ENCODE results near the gene TTLL9.

Gene TTLL9

DNA sequence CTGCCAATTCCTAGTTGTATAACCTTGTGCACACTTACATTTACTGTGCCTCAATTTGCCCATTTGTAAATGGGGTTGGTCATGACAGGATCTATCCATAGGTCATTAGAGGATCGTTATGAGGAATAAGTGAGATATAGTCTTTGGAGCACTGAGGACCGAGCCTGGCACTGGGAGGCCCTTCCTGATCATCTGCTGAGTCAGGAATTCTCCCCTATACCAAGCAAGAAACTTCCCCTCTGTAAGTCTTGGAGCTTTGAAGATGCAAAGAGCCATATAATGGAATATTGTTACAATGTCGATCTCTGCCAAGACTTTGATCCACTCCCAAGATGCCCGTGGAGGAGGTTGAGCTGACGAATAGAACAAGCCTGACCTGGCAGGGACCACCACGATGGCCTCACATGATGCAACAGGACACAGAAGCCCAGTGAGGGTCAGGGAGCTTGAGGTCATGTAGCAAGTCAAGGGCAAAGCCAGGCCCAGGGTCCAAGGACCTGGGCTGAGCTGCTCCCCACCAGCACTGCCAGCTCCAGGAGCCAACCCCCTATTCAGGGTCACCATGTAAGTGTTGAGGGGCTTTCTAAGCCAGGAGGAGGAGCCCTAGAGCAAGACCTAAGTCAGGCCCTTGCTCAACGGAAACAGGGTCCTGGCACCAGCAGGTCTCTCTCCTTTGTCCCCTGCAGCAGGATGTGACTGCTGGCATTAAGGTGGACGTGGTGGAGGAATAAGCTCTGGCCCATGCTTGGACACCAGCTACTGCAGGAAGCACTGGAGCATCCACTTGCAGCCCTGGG is 64.7 kb downstream of the TTLL9 start:
- H3K4me3 ChIP-seq (ENCODE audit: low read depth, low read length) = no peak overlapping the region
- DNase-seq (ENCODE audit: low read depth) = no peak
- TF ChIP-seq, protein P1, sequence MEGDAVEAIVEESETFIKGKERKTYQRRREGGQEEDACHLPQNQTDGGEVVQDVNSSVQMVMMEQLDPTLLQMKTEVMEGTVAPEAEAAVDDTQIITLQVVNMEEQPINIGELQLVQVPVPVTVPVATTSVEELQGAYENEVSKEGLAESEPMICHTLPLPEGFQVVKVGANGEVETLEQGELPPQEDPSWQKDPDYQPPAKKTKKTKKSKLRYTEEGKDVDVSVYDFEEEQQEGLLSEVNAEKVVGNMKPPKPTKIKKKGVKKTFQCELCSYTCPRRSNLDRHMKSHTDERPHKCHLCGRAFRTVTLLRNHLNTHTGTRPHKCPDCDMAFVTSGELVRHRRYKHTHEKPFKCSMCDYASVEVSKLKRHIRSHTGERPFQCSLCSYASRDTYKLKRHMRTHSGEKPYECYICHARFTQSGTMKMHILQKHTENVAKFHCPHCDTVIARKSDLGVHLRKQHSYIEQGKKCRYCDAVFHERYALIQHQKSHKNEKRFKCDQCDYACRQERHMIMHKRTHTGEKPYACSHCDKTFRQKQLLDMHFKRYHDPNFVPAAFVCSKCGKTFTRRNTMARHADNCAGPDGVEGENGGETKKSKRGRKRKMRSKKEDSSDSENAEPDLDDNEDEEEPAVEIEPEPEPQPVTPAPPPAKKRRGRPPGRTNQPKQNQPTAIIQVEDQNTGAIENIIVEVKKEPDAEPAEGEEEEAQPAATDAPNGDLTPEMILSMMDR (IDR thresholded peaks at IDR 0.05; ENCODE audit: low read depth, low read length, missing control alignments) = peak; percentile 21

DNA sequence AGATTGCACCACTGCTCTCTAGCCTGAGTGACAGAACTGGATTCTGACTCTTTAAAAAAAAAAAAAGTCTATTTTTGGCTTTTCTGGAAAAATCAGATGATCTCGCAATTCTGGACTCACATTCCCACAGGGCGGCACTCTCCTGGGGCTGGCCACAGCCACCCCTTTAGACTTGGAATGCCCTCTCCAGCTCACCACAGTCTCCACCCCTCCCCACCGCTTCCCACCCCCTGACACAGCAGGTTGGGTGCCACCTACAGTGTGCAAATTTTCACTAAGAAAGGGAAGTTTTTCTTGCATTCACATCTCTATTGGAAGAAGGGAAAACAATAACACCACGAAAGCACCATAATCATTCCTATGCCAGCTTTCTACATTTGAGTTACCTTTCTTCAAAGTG is 66.0 kb downstream of the TTLL9 start:
- DNase-seq (ENCODE audit: low read depth) = no peak
- TF ChIP-seq, protein P1 (IDR thresholded peaks at IDR 0.05; ENCODE audit: low read depth, low read length, missing control alignments) = no peak
- no peak overlapping the region for H3K4me3 ChIP-seq (ENCODE audit: low read depth, low read length)

DNA sequence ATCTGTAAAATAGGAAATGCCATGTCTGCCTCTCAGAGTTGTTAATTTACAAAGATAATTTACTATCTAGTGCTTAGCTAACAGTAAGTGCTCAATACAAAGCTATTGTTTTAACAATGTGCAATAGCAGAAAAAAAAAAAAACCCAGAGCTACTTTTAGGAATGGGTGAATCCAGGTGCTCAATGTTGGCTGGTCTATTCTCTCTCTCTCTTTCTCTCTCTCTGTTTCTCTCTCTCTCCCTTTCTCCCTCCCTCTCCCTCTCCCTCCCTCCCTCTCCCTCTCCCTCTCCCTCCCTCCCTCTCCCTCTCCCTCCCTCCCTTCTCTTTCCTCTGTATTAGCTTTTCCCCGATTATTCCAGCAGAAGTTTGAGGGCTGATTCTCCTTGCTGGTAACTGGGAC is 67.4 kb downstream of the TTLL9 start:
- no peak overlapping the region for H3K4me3 ChIP-seq (ENCODE audit: low read depth, low read length)
- no peak for DNase-seq (ENCODE audit: low read depth)
- TF ChIP-seq, protein P1 (IDR thresholded peaks at IDR 0.05; ENCODE audit: low read depth, low read length, missing control alignments) = no peak

DNA sequence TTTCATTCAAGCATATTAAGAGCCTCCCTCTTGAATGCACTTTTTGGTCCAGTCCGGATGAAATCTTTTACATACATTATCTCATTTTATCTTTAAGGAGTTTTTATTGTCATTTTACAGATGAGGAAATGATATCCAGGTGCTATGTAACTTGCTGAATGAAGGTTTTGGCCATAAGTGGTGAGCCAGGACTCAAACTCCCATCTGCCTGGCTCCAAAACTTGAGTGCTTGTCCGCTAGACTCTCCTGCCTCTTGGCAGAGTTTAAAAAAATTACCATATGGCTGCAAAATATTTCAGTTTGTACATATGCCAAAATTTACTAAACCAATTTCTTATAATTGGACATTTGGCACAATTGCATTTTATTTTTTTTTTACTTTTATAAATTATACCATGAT is 69.2 kb downstream of the TTLL9 start:
- TF ChIP-seq, protein P1 (IDR thresholded peaks at IDR 0.05; ENCODE audit: low read depth, low read length, missing control alignments) = no peak
- DNase-seq (ENCODE audit: low read depth) = no peak

DNA sequence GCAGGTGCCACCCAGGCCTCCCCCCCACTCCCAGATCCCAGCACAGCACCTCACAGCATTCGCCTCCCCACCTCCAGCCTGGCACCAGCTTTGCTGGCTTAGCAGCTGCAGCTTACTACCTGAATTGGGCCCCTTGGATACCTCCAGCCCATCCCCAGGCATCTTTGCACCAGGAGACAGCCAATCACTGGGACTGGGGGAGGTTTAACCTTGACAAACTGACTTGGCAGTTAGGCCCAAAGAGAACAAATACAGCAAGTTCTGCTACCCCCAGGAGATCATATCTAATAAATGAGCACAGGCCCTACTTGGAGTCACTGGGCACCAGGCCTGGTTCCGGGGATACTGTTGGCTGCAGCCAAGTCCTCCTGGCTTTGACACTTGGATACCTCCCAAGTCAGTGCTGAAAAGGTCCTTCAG is 72.6 kb downstream of the TTLL9 start:
- no peak for DNase-seq (ENCODE audit: low read depth)
- H3K4me3 ChIP-seq (ENCODE audit: low read depth, low read length) = no peak overlapping the region
- TF ChIP-seq, protein P1 (IDR thresholded peaks at IDR 0.05; ENCODE audit: low read depth, low read length, missing control alignments) = no peak

More for the DNA sequence above, 69.2 kb downstream of the TTLL9 start:
- no peak overlapping the region for H3K4me3 ChIP-seq (ENCODE audit: low read depth, low read length)

DNA sequence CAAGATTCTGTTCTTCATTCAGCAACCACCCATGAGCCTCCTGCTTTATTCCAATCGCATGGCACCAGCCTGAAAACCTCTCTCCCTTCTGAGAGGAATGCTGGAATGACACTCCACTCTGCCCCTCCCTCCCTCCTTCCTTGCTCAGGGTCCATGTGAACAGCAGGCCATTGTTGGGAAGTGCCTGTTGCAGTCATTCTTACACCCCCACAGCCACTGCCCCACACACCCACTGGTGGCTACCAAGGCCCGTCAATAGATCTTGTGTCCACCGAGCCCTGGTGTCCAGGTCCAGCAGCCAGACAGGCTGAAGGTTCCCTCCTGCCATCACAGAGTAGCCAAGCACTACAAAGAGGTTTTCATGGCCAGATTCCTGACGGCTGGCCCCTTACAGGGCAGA is 74.9 kb downstream of the TTLL9 start:
- no peak for DNase-seq (ENCODE audit: low read depth)

More for the DNA sequence above, 74.9 kb downstream of the TTLL9 start:
- H3K4me3 ChIP-seq (ENCODE audit: low read depth, low read length) = no peak overlapping the region
- TF ChIP-seq, protein P1 (IDR thresholded peaks at IDR 0.05; ENCODE audit: low read depth, low read length, missing control alignments) = no peak

Data from GM12864 (cell line).